Common myeloid progenitor, CD34-positive (primary cell): ENCODE data around the gene ADD3.

ENCODE experiments used
- CTCF ChIA-PET: fragments of 350-600 bp; sonication (Branson Sonifier 250); formaldehyde crosslinking; loops from one replicate; lab custom pipeline; 2021; ENCODE audit warnings: antibody characterized with exemption; lab: Charles Lee
- POLR2A ChIA-PET: fragments of 350-600 bp; sonication (Branson Sonifier 250); formaldehyde crosslinking; loops from one replicate; lab custom pipeline; 2021; ENCODE audit warnings: antibody characterized with exemption; lab: Charles Lee
- DNase-seq, 3 donors: peaks; one replicate each; pipeline versions ENCODE4 v3.0.0 to v3.0.0-alpha.2; 2013
- H3K27ac ChIP-seq, 2 experiments: 1 replicate in 1 of 2; 2 replicates in 1 of 2; pipeline ENCODE4 v1.7.0; 2013; ENCODE audit warnings: inconsistent platforms in 2 of 2, low read length in 2 of 2, mild to moderate bottlenecking in 2 of 2, low read depth in 1 of 2, moderate library complexity in 1 of 2; ENCODE audit not compliant: severe bottlenecking in 2 of 2, insufficient read depth in 1 of 2, poor library complexity in 1 of 2
- H3K27me3 ChIP-seq, 5 experiments: replicated peaks in 2 of 5; 1 replicate in 3 of 5; 2 replicates in 2 of 5; pipeline versions ENCODE4 v1.6.1 to v1.7.0; 2013; ENCODE audit warnings: low read length in 4 of 5, mild to moderate bottlenecking in 2 of 5, moderate library complexity in 2 of 5, inconsistent platforms in 1 of 5; ENCODE audit not compliant: insufficient read depth in 5 of 5, control insufficient read depth in 4 of 5
- H3K36me3 ChIP-seq, 4 experiments: 1 replicate in 2 of 4; 2 replicates in 2 of 4; pipeline versions ENCODE4 v1.6.1 to v1.7.0; 2013; ENCODE audit warnings: low read length in 3 of 4, control low read depth in 1 of 4, mild to moderate bottlenecking in 1 of 4; ENCODE audit not compliant: control insufficient read depth in 4 of 4, insufficient read depth in 4 of 4
- H3K4me1 ChIP-seq, 4 experiments: 1 replicate in 3 of 4; 2 replicates in 1 of 4; pipeline versions ENCODE4 v1.6.1 to v1.7.1; 2013; ENCODE audit warnings: low read length in 3 of 4, mild to moderate bottlenecking in 3 of 4, control low read depth in 1 of 4, inconsistent platforms in 1 of 4, moderate library complexity in 1 of 4; ENCODE audit not compliant: control insufficient read depth in 4 of 4, insufficient read depth in 4 of 4; ENCODE audit errors: control extremely low read depth in 1 of 4
- H3K4me3 ChIP-seq, 7 experiments: 1 replicate in 4 of 7; 2 replicates in 3 of 7; pipeline versions ENCODE4 v1.5.1 to v1.7.0; 2013; ENCODE audit warnings: mild to moderate bottlenecking in 7 of 7, low read length in 6 of 7, moderate library complexity in 6 of 7, inconsistent platforms in 2 of 7, low read depth in 2 of 7, control low read depth in 1 of 7; ENCODE audit not compliant: insufficient read depth in 4 of 7, control insufficient read depth in 1 of 7; ENCODE audit errors: extremely low read depth in 1 of 7
- H3K9me3 ChIP-seq, 5 experiments: 1 replicate in 4 of 5; 2 replicates in 1 of 5; pipeline versions ENCODE4 v1.6.1 to v1.7.1; 2013; ENCODE audit warnings: low read length in 4 of 5, mild to moderate bottlenecking in 2 of 5, inconsistent platforms in 1 of 5, low read depth in 1 of 5, moderate library complexity in 1 of 5; ENCODE audit not compliant: control insufficient read depth in 4 of 5, insufficient read depth in 2 of 5; ENCODE audit errors: control extremely low read depth in 1 of 5
- whole genome bisulfite sequencing: methylation state at CpG from one replicate; pipeline ENCODE4 v1.1.5; 2013; ENCODE audit not compliant: insufficient coverage; 5-methylcytosine and 5-hydroxymethylcytosine counted together

The ADD3 gene

DNA sequence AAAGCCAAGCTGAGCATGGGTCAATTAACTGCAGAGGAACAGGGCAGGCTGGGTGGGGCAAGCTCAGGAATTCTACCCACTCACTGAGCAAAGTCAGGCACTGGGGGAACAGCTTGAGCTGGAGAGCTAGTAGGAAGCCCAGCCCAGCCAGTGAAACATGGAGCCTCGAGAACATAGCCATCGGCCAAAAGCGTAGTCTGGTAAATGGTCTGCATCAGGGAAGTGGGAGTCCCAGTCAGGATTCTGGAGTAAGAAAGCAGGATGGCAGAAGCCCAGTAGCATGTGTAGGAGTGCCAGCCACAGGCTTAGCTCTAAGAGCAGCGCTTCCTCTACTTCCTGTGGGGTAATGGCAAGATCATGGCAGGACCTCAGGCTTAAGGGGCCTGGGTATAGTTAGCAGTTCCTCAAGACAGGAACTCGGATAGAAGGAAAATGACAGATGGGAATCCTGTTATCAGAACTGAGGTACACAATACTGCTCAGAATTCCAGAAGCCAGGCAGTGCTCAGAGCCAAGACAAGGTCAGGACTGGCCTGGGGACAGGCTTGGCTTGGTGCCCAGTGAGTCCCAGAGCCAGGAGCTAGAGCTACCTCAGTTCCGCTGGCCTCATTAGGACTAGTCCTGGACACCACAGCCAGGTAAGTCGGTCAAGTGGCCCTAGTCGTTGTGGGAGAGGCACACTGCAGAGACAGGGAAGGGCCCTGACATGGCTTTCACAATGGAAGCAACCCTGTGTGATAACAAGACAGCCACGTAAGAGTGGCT, 134.3 kb downstream of the ADD3 start:
- H3K9me3 ChIP-seq: no peaks in the 10 kb centered on the region
- DNase-seq: peak in 2 of 3 donors; percentile 32 to 44
- no peaks in the 10 kb centered on the region for H3K36me3 ChIP-seq
- peak overlapping the region in 1 of 7 experiments; percentile 40 for H3K4me3 ChIP-seq
- no peak overlapping the region for H3K27ac ChIP-seq
- peaks cover 15 to 24% (median 22%) of the 10 kb centered on the region in 4 experiments for H3K4me1 ChIP-seq
- WGBS: 79% methylated on average over 8 of the region's 9 CpGs
- CTCF ChIA-PET: interaction anchor here (0.6 to 5.4 kb wide), 11 partner anchors 11 to 258 kb away, joined by 3 to 72 read pairs (median 4); partner anchors contain the start of gene MXI1
- H3K27me3 ChIP-seq: peaks cover 2 to 37% (median 8%) of the 10 kb centered on the region in 5 experiments
- POLR2A ChIA-PET: interaction anchor here (0.8 kb wide), 1 partner anchor 31 kb away, joined by 4 read pairs; no protein-coding TSS in a partner anchor

GRCh38 chr10:110142965-110143364, 135.2 kb downstream of the ADD3 start:
- no peak overlapping the region for H3K27ac ChIP-seq
- H3K4me1 ChIP-seq: peaks cover 15 to 21% (median 17%) of the 10 kb centered on the region in 4 experiments
- ChIA-PET CTCF (interaction anchor here (1.2 to 5.9 kb wide), 7 partner anchors 10 to 136 kb away, joined by 3 to 29 read pairs (median 3); no protein-coding TSS in a partner anchor), POLR2A (no interaction called here)
- no peaks in the 10 kb centered on the region for H3K36me3 ChIP-seq
- H3K9me3 ChIP-seq: no peaks in the 10 kb centered on the region
- no peak overlapping the region for H3K4me3 ChIP-seq
- peaks cover 2 to 46% (median 12%) of the 10 kb centered on the region in 5 experiments for H3K27me3 ChIP-seq
- WGBS: 96% methylated on average over 5 of the region's 6 CpGs
- no peak for DNase-seq

GRCh38 chr10:110144507-110144906, 136.7 kb downstream of the ADD3 start:
- no peaks in the 10 kb centered on the region for H3K36me3 ChIP-seq
- DNase-seq: no peak
- H3K4me1 ChIP-seq: peaks cover 13 to 21% (median 18%) of the 10 kb centered on the region in 4 experiments
- 88% methylated on average over 1 of the region's 1 CpG for WGBS
- H3K27ac ChIP-seq: no peak overlapping the region
- peaks cover 2 to 61% (median 22%) of the 10 kb centered on the region in 5 experiments for H3K27me3 ChIP-seq
- CTCF ChIA-PET: interaction anchor here (1.0 to 5.9 kb wide), 7 partner anchors 8 to 148 kb away, joined by 3 to 29 read pairs (median 4); no protein-coding TSS in a partner anchor
- H3K4me3 ChIP-seq: no peak overlapping the region
- POLR2A ChIA-PET: interaction anchor here (1.4 kb wide), 1 partner anchor 11 kb away, joined by 3 read pairs; no protein-coding TSS in a partner anchor
- H3K9me3 ChIP-seq: no peaks in the 10 kb centered on the region

DNA sequence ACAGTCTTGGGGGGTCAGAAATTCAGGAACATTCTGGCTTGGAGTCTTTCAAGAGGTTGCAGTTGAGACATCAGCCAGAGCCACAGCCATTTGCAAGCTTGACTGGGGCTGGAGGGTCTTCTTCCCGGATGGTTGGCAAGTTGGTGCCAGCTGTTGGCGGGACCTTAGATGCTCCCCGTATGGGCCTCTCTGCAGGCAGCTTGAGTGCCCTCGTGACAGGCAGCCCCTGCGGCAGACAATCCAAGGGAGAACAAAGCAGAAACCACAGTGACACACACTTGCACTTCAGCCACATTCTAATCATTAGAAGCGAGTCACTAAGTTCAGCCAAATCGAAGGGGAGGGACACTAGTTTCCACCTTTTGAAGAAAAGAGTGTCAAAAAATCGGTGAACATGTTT, 140.2 kb downstream of the ADD3 start:
- H3K4me1 ChIP-seq: peaks cover 0 to 4% (median 0%) of the 10 kb centered on the region in 4 experiments
- no peak overlapping the region for H3K4me3 ChIP-seq
- CTCF ChIA-PET: interaction anchor here (0.9 to 5.9 kb wide), 8 partner anchors 8 to 148 kb away, joined by 3 to 29 read pairs (median 6); partner anchors contain the start of gene MXI1
- no peak overlapping the region for H3K27ac ChIP-seq
- H3K9me3 ChIP-seq: no peaks in the 10 kb centered on the region
- POLR2A ChIA-PET: no interaction called here
- no peaks in the 10 kb centered on the region for H3K36me3 ChIP-seq
- peak; percentile 36 to 94 (median 87) for DNase-seq
- H3K27me3 ChIP-seq: peaks cover 2 to 91% (median 38%) of the 10 kb centered on the region in 5 experiments
- WGBS: 80% methylated on average over 1 of the region's 8 CpGs

DNA sequence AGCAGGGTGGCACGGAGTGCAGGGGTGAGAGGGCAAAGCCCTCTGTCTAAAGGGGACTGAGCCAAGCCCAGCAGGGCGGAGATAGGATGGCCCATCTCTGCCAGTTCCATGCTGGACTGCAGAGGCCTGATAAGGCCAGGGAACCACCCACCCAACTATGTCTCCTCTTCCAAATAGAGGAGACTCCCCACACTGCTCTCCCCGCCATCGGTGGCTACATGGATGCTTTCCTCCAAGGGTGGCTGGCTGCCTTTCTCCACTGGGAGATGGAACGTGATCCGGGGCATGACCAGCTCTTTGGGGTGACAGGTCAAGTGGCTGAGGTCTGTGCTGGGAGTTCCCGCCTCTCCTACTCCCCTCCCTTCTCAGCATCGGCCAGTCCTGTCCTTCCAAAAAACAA, 141.5 kb downstream of the ADD3 start:
- WGBS: 86% methylated on average over 6 of the region's 8 CpGs

DNA sequence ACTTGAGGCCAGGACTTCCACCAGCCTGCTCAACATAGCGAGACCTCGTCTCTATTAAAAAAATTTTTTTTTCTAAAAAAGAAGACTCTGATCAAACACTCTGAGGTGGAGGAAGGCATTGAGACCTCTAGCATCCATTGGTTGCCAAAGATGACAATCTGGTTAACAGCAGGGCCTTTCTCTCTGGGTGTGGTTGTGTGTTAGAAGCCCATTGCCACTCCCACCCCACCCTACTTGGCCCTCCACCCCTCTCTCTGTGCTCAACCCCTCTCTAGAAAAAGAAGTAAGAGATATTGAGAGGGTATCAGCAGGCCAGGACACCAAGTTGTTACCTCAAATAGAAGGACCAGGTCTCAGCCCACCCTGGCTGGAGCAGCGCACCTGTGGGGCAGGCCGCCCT, 142.3 kb downstream of the ADD3 start:
- Histone ChIP-seq H3K36me3 (no peaks in the 10 kb centered on the region), H3K4me1 (peaks cover 0 to 4% (median 0%) of the 10 kb centered on the region in 4 experiments), H3K27me3 (peaks cover 2 to 93% (median 45%) of the 10 kb centered on the region in 5 experiments), H3K4me3 (no peak overlapping the region), H3K9me3 (peaks cover 0 to 3% (median 0%) of the 10 kb centered on the region in 5 experiments), H3K27ac (no peak overlapping the region)
- ChIA-PET POLR2A (no interaction called here), CTCF (interaction anchor here (1.0 to 1.6 kb wide), 2 partner anchors 12 to 71 kb away, joined by 3 to 5 read pairs; no protein-coding TSS in a partner anchor)
- 100% methylated on average over 3 of the region's 4 CpGs for WGBS
- no peak for DNase-seq

More for the DNA sequence above, 141.5 kb downstream of the ADD3 start:
- Histone ChIP-seq H3K36me3 (no peaks in the 10 kb centered on the region), H3K4me3 (no peak overlapping the region), H3K27me3 (peaks cover 2 to 92% (median 45%) of the 10 kb centered on the region in 5 experiments), H3K4me1 (peaks cover 0 to 4% (median 0%) of the 10 kb centered on the region in 4 experiments), H3K9me3 (peaks cover 0 to 1% (median 0%) of the 10 kb centered on the region in 5 experiments), H3K27ac (no peak overlapping the region)
- ChIA-PET POLR2A (no interaction called here), CTCF (interaction anchor here (0.8 to 1.6 kb wide), 4 partner anchors 11 to 130 kb away, joined by 3 to 5 read pairs (median 3); no protein-coding TSS in a partner anchor)
- no peak for DNase-seq
